Measurements from ENCODE around the gene KCND3.

The KCND3 gene

DNA sequence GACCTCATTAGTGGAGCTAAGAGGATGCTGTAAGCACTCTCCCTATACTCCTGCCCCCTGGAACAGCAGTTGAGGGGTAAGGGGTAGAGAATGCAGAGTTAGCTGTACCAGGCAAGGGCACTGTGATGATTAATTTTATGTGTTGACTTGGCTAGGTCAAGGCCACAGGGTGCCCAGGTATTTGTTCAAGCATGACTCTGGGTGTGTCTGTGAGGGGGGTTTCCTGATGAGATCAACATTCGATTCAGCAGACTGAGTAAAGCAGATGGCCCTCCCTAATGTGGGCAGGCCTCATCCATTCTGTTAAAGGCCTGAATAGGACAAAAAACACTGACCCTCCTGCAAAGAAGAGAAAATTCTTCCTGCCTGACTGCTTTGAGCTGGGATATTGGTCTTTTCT is 110.8 kb downstream of the KCND3 start:
- no peak for FAIRE-seq

DNA sequence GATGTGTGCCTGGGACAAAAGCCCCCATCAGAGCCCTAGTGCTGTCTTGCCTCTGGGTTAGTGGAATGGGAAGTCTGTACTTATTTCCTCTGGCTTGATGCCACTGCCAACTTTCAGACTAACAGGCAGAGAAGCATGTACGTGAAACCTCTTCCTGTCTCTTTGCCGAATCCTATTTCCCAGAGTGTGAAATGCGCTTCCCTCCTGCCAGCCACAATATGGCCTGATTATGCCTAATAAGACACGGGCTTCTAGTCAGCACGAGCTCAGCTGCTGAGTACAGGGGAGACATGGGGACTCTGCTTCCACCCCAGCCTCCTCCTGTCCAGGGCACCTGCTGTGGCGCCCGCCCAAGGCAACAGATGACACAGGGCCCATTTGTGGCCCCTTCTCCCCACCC is 111.4 kb downstream of the KCND3 start:
- no peak for FAIRE-seq

DNA sequence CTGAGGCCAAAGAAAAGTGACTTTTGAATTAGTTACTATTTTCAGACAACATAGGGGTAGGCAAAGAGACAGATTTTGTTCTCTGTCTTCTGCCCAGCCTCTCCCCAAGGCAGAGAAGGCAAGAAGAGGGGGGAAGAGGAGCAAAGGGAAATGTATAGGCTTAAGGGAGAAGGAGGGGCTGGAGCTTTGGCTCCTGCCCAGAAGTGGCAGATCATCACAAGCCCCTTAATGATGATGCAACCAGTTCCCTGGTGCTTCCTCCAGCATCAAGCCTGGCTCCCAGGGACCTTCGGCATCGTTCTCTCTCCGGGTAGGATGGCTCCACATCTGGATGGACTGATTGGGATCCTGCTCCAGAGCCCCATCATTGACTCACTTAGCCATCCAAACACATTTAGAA is 112.8 kb downstream of the KCND3 start:
- FAIRE-seq = no peak

DNA sequence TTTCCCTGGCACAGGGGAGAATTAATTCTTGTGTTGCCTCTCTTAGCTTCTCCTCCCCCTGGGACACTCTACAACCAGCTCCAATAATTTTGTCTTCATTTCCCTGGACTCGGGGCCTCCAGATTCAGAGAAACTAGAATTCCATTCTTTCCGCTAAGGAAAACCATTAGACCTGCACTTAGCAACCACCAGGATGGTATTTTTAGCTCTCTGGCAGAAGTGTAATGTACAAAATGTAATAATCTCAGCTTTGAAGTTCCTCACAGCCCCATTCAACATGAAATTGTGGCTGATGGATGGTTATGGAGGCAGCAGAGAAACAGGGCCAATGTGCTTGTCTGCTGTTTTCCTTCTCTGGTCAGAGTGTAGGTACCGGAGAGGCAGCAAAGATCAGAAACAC is 113.8 kb downstream of the KCND3 start:
- FAIRE-seq = no peak

DNA sequence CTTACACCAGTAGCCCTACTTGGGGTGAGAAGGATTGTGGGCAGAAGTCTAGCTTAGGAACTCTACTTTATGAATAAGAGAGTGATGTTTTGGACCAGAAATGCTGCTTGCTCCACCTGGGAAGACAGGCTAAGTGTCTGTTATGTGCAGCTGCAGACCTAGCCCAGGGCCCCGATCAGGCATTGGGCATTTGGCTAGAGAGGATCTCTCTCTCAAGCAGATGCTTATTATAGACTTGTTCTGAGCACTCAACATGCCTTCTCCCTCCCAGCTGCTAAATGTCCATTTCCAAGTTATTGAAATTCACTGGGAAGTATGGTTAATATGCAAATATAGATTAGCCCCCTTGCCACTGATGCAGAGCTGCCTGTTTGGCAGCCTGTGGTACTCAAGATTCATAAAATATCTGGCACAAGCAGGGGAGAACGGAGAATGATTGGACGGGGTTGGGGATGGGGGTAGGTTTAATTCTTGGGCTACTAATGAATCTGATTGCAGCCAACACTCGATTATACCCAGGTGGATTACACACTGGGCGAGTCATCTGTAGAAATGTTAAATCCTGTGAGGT is 115.9 kb downstream of the KCND3 start:
- FAIRE-seq = no peak

DNA sequence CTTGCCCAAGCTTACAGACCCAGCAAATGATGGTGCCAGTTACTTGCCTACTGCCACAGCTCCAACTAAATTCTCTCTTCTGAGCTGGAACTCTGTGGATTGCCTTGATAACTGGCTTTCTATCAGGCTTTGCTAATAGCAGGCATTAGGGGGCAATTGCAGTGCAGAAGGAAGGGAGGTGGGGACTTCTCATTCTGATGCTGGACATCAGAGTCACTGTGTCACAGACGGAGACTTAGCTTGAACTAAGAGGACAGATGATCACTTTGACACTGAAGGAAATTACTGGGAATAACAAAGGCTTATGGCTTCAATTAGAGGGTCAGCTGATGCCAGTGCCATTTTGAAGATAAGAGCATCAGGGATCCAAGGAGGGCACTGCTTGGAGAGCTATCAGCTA is 119.3 kb downstream of the KCND3 start:
- FAIRE-seq = no peak

DNA sequence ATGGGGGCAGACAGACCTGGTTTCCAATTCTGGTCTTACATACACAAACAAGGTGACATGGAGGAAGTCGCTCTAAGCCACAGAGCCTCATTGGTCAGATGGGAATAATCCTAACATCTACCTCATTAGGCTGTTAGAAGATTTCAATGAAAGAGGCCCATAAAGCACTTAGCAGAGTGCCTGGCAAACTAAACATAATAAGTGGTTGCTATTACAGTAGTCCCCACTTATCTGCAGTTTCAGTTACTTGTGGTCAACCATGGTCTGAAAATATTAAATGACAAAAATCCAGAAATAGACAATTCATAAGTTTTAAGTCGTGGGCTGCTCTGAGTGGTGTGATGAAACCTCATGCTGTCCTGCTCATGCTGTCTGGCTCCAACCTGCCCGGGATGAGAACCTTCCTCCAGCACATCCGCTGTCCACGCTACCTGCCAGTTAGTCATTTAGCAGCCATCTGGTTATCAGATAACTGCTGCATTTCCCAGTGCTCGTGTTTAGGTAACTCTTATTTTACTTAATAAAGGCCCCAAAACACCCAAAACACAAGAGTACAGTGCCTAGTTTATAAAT is 121.5 kb downstream of the KCND3 start:
- FAIRE-seq = no peak

DNA sequence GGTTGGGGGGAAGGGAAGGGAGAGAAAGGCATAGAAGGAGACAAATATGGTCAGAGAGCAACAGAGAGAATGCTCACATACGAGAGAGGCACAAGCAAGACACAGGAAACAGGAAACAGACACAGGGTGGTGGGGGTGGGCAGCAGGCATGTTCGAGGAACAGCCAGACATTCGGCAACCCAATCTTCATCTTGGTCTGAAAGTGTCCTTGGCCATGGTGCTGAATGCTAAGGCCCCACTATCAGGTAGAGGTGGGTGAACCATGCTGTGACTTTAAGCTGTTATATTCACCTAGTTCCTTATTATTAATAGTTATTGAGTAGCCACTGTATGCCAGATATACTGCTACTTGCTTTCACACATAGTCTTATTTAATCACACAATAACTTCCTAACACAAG is 124.6 kb downstream of the KCND3 start:
- FAIRE-seq = no peak

DNA sequence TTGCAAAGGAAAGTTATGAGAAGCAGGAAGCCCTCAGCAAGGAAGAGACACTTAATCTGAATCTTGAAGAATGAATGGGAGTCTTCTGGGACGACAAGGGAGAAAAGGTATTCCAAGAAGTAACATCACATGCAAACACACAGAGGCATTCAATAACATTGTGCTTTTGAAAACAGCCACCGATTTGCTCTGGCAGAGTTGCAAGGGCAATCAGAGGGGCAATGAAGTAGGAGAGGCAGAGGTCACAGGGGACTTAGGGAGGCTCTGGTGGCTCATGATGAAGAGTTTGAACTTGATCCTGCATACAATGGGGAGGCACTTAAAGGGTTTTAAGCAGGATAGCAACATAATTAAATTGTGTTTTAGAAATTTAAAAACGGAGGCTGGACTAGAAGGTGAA is 126.1 kb downstream of the KCND3 start:
- no peak for FAIRE-seq

DNA sequence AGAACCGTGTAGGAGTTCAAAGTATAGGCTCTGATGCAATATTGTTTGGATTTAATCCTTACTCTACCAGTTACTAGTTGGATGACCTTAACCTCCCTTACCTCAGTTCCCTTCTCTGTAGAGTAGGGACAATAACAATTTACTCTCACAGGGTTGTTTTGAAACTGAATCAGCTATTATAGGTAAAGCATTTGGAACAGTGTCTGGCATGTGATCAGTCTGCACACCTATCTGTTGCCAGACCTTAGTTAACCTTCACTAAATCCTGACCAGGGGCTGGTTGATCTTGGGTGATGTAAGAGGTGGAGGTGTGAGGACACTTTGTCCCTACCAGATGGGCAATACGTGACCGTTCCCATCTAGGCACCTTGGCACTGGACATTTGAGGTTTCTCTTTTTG is 126.9 kb downstream of the KCND3 start:
- FAIRE-seq = no peak

DNA sequence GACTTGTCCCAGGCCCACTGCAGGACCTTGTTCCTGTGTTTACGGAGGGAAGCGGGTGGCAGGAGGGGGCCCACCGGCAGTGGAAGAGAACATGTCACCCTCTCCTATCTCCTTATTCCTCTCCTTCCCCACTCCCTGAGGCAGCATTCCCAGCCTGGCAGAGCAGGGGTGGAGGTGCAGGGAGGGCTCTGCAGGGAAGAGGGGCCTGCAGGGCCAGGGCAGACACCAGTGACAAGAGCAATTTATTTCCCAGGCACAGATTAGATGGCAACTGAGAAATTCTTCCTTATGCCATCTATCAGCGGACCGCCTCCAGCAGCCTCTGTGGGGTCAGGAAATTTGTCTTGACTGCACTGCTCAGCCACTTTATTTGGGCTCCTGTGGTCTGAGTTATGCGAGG is 127.9 kb downstream of the KCND3 start:
- FAIRE-seq = no peak

DNA sequence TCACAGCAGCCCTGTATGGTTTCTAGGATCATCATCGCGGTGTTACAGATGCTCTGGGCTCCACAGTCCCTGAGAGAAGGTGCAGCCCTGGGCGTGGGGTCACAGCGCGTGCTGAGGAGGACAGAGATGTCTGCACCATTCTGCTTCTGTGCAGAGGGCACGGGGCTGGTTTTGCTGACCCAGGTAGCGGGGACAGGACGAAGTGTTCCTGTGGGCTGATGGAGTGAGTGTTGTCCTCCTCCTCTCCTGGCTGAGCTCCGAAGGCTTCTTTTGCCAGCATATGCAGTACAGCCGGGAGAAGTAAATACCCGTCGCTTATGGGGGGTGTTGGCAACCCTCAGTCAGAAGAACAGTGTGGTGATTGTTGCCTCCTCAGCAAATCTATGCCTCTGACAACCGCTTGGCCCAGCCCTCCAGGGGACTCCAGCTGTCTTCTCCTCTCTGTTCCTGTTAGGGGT is 132.2 kb downstream of the KCND3 start:
- no peak for FAIRE-seq

DNA sequence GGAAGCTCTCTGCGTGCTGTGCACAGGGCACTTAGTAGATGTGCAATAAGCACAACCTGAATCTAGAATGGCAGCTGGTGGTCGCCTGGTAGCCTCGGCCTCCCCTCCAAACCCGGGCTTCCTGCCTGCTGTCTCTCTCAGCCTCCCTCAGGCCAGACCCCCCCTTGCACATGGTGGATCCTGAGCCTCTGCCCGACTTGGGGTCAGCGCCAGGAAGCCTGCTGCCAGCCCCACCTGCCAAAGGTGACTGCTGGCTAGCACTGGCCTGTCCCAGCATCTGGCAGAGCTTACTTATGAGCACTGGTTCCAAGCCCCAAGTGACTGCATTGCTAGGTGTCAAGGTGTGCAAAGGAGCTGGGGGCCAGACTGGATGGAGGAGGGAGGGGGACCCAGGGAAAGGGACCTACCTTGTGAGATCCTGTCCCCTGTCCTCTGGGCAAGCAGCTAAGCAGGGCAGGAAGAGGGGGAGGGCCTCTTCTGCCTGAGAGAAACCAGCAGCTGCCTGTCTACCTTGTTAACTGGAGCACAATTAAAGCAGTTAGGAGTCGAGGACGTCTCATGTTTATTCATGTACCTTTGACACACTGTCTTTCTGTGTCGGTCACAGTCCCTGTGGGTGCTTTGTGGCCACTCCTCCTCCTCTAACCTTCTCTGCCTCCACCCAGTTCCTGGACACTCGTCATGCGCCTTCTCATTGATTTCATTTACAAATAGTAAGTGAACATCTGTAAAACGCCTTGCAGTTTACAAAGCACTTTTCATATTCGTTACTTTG is 132.9 kb downstream of the KCND3 start:
- FAIRE-seq = no peak

DNA sequence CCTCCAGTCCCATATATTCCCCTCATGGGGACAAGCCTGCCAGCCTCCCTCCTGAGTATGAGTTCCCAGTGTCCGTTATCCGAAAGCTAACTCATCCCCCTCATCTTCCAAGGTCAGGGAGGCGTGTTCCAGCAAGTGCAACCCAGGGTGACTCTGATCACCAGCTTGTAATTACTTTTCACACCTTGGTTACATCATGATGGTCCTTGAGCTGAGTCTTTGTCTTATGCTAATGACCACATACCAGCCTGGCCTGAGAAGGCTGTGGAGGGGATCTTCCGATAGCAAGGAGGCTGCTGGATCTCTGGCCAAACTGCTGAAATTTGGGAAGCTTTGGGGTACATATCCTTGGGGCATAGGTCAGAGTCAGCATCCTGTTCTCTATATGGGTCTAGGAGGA is 134.2 kb downstream of the KCND3 start:
- no peak for FAIRE-seq

DNA sequence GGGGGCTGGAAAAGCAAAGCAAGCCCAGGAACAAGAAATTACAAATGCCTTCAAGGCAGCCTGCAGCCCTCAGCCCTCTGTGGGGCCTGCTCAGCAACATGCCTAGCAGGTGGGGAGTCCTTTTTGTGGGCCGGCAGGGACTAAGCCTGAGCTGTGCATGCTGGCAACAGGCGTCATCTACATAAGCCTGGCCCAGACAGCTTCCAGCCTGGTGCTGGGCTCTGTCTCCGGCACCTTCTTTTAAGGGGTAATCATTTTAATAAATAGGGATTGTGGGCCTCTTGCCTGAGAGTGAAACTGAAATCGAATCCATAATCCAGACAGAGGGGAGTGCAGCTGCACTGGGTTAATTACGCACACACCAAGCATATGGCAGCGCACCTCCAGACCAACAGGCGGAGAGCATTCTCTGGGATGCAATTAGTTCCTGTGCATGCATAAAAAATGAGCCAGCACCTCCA is 137.2 kb downstream of the KCND3 start:
- FAIRE-seq = no peak

DNA sequence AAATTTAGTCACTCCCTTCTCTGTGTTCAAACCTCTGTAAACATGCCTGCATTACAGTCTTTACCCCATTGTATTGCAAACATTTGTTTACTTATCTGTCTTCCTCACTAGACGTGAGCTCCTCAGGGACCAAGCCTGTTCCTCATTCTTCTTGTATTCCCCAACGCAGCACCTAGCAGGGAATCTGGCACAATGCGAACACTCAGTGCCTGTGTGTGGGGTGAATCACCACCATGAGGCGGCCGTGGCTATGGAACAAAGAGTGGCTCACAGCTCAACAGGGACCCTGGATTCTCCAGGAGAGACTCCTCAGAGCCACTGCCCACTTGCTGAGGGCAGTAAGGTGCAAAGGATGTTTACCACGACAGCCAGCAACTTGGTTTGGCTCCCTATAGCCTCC is 137.9 kb downstream of the KCND3 start:
- FAIRE-seq = no peak

DNA sequence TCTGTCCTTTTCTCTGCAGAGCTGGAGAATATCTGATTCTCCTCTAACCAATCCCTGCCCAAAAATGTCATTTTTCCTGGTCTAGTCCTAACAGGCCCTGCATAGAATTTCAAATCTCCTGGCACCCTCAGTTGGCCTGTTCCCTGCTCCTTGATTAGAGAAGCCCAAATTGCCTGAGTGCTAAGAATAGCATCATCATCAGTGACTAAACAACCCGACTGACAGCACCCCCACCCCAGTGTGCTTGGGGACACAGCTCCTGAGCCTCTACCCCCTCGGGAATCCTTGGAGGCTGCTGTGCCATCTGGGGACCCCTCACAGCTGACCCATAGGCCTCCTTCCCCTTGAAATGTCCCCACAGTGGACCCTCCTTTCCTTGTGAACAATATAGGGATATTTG is 139.4 kb downstream of the KCND3 start:
- no peak for FAIRE-seq

DNA sequence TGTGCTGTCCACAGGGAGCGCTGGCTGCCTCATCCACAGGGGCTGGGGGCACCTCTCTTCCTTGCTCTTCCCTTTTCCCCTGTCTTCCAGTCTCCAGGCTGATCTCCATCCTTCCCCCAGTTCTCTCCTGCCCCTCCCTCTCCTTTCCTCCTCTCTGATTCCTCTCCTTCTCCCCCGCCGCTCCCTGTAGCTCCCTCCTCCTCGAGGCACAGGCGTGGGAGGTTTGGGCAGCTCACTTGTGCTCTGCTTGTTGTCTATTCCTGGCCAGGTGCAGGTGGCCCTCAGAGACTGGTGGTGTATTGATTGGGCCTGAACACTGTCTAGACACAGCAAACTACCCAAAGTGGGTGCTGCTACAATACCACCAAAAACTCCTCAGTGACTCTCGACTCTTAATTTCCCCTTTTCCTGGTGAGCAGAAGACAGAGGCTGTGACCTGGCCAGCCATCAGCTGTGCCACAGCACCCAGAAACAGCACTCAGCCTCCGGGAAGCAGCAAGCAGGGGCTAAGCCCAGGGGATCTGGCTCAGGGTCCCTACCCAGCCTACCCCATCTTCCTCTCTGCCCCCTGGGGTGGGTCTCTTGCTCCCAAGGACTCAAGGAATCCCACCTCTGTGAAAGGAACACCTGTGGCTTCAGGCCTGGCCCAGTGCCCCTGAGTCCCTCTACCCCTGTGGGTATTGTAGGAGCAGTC is 140.5 kb downstream of the KCND3 start:
- no peak for FAIRE-seq

DNA sequence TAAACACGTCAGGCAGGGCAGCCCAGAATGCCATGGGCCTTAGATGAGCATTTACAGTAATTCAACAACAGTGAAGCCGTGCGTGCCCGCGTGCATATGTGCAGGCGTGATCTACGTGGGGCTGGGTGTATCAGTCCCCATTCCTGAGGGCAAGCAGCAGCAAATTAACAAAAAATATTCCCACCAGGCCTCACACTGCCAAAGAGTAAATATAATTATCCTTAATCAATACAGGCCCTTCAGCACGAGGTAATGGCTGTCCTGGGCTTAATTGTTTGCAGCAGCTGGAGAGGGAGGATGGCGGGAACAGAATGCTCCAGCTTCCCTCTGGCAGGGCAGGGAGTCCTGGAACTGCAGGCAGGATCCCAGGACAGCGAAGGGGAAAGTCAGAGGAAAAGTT is 142.0 kb downstream of the KCND3 start:
- no peak for FAIRE-seq

DNA sequence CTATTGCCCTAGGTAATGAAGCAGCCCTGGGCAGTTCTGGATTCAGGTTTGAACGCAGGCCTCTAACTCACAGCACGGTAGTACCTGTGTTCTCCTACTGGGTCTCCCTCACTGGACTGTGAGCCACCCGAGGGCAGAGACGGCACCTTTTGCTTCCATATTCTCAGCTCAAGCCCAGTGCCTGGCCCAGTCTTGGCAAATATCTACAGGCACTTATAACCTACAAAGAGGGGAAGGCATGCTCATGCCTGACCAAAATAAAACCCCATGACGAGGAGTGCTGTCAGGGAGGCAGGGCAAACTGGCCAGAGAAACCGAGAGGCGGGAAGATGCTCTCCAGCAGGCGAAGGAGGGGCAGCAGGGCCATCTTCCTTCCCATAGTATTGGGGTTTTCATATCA is 142.6 kb downstream of the KCND3 start:
- FAIRE-seq = no peak

DNA sequence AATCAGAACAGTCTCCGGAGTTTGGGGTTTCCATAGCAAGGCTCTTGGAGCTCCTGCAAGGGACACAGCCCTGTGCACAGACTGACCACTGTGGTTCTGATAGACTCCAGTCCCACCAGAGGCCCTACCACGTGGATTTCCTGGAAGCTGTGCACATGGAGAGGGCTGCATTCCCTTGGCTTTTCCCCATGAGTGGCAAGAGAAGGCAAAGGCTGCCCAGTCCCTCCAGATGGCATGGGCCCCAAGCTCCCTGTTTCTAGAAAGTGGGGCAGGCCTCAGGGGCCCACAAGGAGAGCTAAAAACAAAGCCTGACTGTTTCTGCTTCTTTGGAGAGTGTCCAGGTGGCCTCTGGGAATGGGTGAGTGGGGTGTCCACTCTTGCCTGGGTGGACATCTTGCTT is 146.3 kb downstream of the KCND3 start:
- FAIRE-seq = no peak

DNA sequence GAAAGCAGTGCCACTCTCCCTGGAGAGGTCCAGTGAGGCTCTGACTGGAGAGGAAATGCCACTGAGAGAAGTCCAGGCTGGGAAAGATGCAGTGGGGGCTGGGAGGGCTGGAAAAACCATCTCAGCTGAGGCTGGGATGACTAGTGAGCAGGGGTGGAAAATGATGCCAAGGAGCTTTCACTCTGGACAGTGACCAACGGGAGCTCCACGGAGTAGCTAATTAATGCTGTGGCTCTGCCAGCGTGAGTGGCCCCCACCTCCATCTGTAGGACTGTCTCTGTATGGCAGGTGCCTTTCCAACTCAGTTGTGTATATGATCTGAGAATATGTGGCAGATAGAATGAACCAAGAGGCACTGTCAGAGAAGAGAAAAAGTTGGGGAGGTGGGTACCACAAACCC is 147.1 kb downstream of the KCND3 start:
- no peak for FAIRE-seq

DNA sequence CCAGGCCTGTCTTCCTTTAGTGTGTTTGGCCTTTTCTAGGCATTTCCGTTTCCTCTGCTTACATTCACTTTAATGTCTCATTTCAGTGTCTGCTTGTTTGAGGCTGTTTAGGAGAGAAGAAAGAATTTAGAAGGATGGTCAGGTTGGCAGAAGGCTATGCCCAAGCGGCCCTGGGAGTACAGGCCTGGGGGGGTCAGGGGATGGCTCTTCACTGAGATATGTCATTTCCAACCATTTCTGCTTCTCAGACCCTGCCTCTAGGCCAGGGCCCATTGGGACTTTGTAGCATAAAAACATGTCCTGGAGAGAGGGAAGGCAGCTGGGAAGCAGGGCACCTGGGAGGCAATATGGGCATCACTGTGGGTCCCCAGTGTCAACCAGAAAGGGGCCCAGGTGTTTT is 147.7 kb downstream of the KCND3 start:
- FAIRE-seq = no peak

DNA sequence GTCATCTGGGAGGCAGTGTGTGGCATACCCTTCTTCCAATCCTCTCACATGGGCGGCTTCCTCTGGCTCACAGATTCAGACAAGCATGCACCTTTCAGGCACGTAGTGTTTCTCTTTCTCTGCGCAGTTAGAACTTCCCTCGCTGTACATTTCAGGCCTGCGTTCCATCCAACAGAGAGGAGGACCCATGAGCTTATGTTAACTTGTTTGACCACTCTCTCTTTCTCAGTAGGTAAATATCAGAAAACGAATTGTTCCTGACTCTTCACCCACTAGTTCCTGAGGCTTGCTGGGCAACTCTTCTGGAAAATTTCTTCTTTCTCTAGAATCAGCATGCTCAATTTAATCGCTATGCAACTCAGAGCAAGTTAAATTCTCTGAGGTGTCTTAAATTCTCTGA is 148.3 kb downstream of the KCND3 start:
- FAIRE-seq = no peak
